Neural cell (in vitro differentiated cells): ENCODE measurements around the gene DUSP18. TPM values are rescaled to one million over a fixed set of nuclear protein-coding genes. Genes with fewer than 3 reads are reported as not detected.

Experiments
- H2AFZ ChIP-seq: fragments of 200-600, 300-800 bp; sonication (generic), shearing (Covaris generic); 2 replicates; pipeline ENCODE4 v1.6.0; 2014; ENCODE audit warnings: low read depth, mild to moderate bottlenecking, antibody characterized with exemption, low read length, moderate library complexity
- H3F3A ChIP-seq: fragments of 200-600 bp; shearing (Covaris generic); 2 replicates; pipeline ENCODE4 v1.6.1; 2016; ENCODE audit warnings: mild to moderate bottlenecking, moderate library complexity, mixed read lengths, antibody characterized with exemption, low read length; ENCODE audit not compliant: insufficient read depth, poor library complexity, severe bottlenecking
- H3K27ac ChIP-seq: fragments of 200-600, 300-800 bp; sonication (generic), shearing (Covaris generic); 2 replicates; pipeline ENCODE4 v1.5.1; 2014; ENCODE audit warnings: mild to moderate bottlenecking, low read length, moderate library complexity
- H3K27me3 ChIP-seq: fragments of 300-800, 200-600 bp; sonication (generic), shearing (Covaris generic); 2 replicates; pipeline ENCODE4 v1.6.0; 2014; ENCODE audit warnings: mild to moderate bottlenecking, low read depth, low read length, moderate library complexity; ENCODE audit not compliant: insufficient read depth
- H3K36me3 ChIP-seq: fragments of 300-800, 200-600 bp; sonication (generic), shearing (Covaris generic); 2 replicates; pipeline ENCODE4 v1.5.1; 2014; ENCODE audit warnings: mild to moderate bottlenecking, antibody characterized with exemption, low read length, moderate library complexity; ENCODE audit not compliant: insufficient read depth
- H3K4me2 ChIP-seq: fragments of 300-800, 200-600 bp; sonication (generic), shearing (Covaris generic); 2 replicates; pipeline ENCODE4 v1.6.0; 2014; ENCODE audit warnings: mild to moderate bottlenecking, low read length
- H3K4me3 ChIP-seq: fragments of 300-800, 200-600 bp; sonication (generic), shearing (Covaris generic); 2 replicates; pipeline ENCODE4 v1.5.1; 2014; ENCODE audit warnings: mild to moderate bottlenecking, low read length, moderate library complexity
- H3K79me2 ChIP-seq: fragments of 200-600 bp; shearing (Covaris generic); replicated peaks from 2 replicates; pipeline ENCODE4 v1.6.0; 2014; ENCODE audit warnings: mild to moderate bottlenecking, low read length, moderate library complexity; ENCODE audit not compliant: insufficient read depth
- H3K9ac ChIP-seq: fragments of 300-800, 200-600 bp; sonication (generic), shearing (Covaris generic); 2 replicates; pipeline ENCODE4 v1.6.1; 2016; ENCODE audit warnings: mild to moderate bottlenecking, low read length, mixed read lengths
- H3K9me2 ChIP-seq: fragments of 200-600 bp; shearing (Covaris generic); 2 replicates; pipeline ENCODE4 v1.6.1; 2016; ENCODE audit warnings: mild to moderate bottlenecking, low read length, mixed read lengths; ENCODE audit not compliant: insufficient read depth
- H3K9me3 ChIP-seq: fragments of 200-600, 300-800 bp; sonication (generic), shearing (Covaris generic); 2 replicates; pipeline ENCODE4 v1.6.1; 2016; ENCODE audit warnings: mild to moderate bottlenecking, mixed run types, low read length, moderate library complexity, mixed read lengths
- H4K20me1 ChIP-seq: fragments of 200-600 bp; shearing (Covaris generic); 2 replicates; pipeline ENCODE4 v1.6.1; 2016; ENCODE audit warnings: mild to moderate bottlenecking, mixed run types; ENCODE audit not compliant: insufficient read depth
- EP300 ChIP-seq: fragments of 450-650 bp; conservative IDR thresholded peaks from 2 replicates; pipeline ENCODE4 v1.6.1; 2014; ENCODE audit warnings: antibody characterized with exemption, mild to moderate bottlenecking, moderate library complexity; ENCODE audit not compliant: poor library complexity, severe bottlenecking
- EZH2 ChIP-seq: fragments of 200-600, 300-800 bp; shearing (Covaris generic), sonication (generic); IDR thresholded peaks from 2 replicates; pipeline ENCODE4 v1.6.1; 2014; ENCODE audit warnings: antibody characterized with exemption, low read length, borderline replicate concordance, mild to moderate bottlenecking; ENCODE audit not compliant: insufficient read depth, poor library complexity, severe bottlenecking
- MXI1 ChIP-seq: fragments of 450-650 bp; conservative IDR thresholded peaks from 2 replicates; pipeline ENCODE4 v1.6.1; 2014; ENCODE audit warnings: antibody characterized with exemption, mild to moderate bottlenecking; ENCODE audit not compliant: poor library complexity, severe bottlenecking
- POLR2AphosphoS5 ChIP-seq: IDR thresholded peaks from 2 replicates; pipeline ENCODE4 v1.6.1; 2012
- RAD21 ChIP-seq: fragments of 450-650 bp; conservative IDR thresholded peaks from 2 replicates; pipeline ENCODE4 v1.6.1; 2014; ENCODE audit warnings: antibody characterized with exemption, mild to moderate bottlenecking, moderate library complexity
- SMC3 ChIP-seq: fragments of 450-650 bp; conservative IDR thresholded peaks from 2 replicates; pipeline ENCODE4 v1.6.1; 2014; ENCODE audit warnings: antibody characterized with exemption, mild to moderate bottlenecking, moderate library complexity; ENCODE audit not compliant: poor library complexity
- TAF1 ChIP-seq: IDR thresholded peaks from 2 replicates; pipeline ENCODE4 v1.6.1; 2012; ENCODE audit warnings: low read depth
- polyA plus RNA-seq: library from polyadenylated mRNA; depleted of rRNA; stranded (reverse); fragments of >200 nt; gene quantifications from 2 replicates; pipeline ENCODE4 v1.2.3, GENCODE V29; 2014
- TF ChIP-seq, protein P1 (sequence below): IDR thresholded peaks from 2 replicates; pipeline ENCODE4 v1.6.1; 2012; ENCODE audit warnings: borderline replicate concordance
- TF ChIP-seq, protein P2 (sequence below): fragments of 450-650 bp; IDR thresholded peaks from 2 replicates; pipeline ENCODE4 v1.5.1; 2014; ENCODE audit warnings: antibody characterized with exemption, mild to moderate bottlenecking, moderate library complexity; ENCODE audit not compliant: poor library complexity, severe bottlenecking

The DUSP18 gene
- polyA plus RNA-seq, 1 donor from 2014 or later, result 18.6 TPM

GRCh38 chr22:30652852-30653251, 14.8 kb downstream of the DUSP18 start:
- Histone ChIP-seq H3K4me3 (no peak overlapping the region), H3K27me3 (no peaks in the 10 kb centered on the region), H3K36me3 (no peaks in the 10 kb centered on the region), H2AFZ (no peak overlapping the region), H3K9ac (no peak overlapping the region), H3K9me3 (no peaks in the 10 kb centered on the region), H3K79me2 (no peaks in the 10 kb centered on the region), H4K20me1 (no peaks in the 10 kb centered on the region), H3K4me2 (no peak overlapping the region), H3F3A (no peaks in the 10 kb centered on the region), H3K27ac (no peak overlapping the region), H3K9me2 (no peaks in the 10 kb centered on the region)
- TF ChIP-seq, protein P1, sequence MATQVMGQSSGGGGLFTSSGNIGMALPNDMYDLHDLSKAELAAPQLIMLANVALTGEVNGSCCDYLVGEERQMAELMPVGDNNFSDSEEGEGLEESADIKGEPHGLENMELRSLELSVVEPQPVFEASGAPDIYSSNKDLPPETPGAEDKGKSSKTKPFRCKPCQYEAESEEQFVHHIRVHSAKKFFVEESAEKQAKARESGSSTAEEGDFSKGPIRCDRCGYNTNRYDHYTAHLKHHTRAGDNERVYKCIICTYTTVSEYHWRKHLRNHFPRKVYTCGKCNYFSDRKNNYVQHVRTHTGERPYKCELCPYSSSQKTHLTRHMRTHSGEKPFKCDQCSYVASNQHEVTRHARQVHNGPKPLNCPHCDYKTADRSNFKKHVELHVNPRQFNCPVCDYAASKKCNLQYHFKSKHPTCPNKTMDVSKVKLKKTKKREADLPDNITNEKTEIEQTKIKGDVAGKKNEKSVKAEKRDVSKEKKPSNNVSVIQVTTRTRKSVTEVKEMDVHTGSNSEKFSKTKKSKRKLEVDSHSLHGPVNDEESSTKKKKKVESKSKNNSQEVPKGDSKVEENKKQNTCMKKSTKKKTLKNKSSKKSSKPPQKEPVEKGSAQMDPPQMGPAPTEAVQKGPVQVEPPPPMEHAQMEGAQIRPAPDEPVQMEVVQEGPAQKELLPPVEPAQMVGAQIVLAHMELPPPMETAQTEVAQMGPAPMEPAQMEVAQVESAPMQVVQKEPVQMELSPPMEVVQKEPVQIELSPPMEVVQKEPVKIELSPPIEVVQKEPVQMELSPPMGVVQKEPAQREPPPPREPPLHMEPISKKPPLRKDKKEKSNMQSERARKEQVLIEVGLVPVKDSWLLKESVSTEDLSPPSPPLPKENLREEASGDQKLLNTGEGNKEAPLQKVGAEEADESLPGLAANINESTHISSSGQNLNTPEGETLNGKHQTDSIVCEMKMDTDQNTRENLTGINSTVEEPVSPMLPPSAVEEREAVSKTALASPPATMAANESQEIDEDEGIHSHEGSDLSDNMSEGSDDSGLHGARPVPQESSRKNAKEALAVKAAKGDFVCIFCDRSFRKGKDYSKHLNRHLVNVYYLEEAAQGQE, result no peak
- TF ChIP-seq, protein P2, sequence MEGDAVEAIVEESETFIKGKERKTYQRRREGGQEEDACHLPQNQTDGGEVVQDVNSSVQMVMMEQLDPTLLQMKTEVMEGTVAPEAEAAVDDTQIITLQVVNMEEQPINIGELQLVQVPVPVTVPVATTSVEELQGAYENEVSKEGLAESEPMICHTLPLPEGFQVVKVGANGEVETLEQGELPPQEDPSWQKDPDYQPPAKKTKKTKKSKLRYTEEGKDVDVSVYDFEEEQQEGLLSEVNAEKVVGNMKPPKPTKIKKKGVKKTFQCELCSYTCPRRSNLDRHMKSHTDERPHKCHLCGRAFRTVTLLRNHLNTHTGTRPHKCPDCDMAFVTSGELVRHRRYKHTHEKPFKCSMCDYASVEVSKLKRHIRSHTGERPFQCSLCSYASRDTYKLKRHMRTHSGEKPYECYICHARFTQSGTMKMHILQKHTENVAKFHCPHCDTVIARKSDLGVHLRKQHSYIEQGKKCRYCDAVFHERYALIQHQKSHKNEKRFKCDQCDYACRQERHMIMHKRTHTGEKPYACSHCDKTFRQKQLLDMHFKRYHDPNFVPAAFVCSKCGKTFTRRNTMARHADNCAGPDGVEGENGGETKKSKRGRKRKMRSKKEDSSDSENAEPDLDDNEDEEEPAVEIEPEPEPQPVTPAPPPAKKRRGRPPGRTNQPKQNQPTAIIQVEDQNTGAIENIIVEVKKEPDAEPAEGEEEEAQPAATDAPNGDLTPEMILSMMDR, result no peak
- TF ChIP-seq TAF1 (no peak), SMC3 (no peak), MXI1 (no peak), EP300 (no peak), EZH2 (no peak), RAD21 (no peak), POLR2AphosphoS5 (no peak)

GRCh38 chr22:30650508-30651116, 17.1 kb downstream of the DUSP18 start:
- no peak overlapping the region for H3K9ac ChIP-seq
- no peak overlapping the region for H2AFZ ChIP-seq
- H3K4me2 ChIP-seq, result no peak overlapping the region
- TF ChIP-seq EP300 (no peak), MXI1 (no peak), SMC3 (no peak), TAF1 (no peak), EZH2 (no peak), POLR2AphosphoS5 (no peak), RAD21 (no peak)
- TF ChIP-seq, protein P2, result no peak
- TF ChIP-seq, protein P1, result no peak
- no peaks in the 10 kb centered on the region for H3K27me3 ChIP-seq
- no peaks in the 10 kb centered on the region for H4K20me1 ChIP-seq
- no peaks in the 10 kb centered on the region for H3K9me2 ChIP-seq
- no peak overlapping the region for H3K27ac ChIP-seq
- no peaks in the 10 kb centered on the region for H3K36me3 ChIP-seq
- no peaks in the 10 kb centered on the region for H3K9me3 ChIP-seq
- H3K79me2 ChIP-seq, result no peaks in the 10 kb centered on the region
- H3F3A ChIP-seq, result no peaks in the 10 kb centered on the region
- no peak overlapping the region for H3K4me3 ChIP-seq
